Measurements from ENCODE around the gene TMEM258.

The TMEM258 gene

GRCh38 chr11:61754534-61755482, 37.6 kb downstream of the TMEM258 start:
- DNase-seq, result no peak

- no peak for DNase-seq
Measured at GRCh38 chr11:61753672-61754071, 38.7 kb downstream of the TMEM258 start.

GRCh38 chr11:61752925-61753521, 39.4 kb downstream of the TMEM258 start:
- DNase-seq, result no peak

- peak; percentile 60 for DNase-seq
Measured at GRCh38 chr11:61752117-61752924, 40.1 kb downstream of the TMEM258 start, which contains the start of gene MYRF. TSS of gene MYRF (plus strand) at chr11:61752636. CDS start at chr11:61752745, 109 bp downstream.

GRCh38 chr11:61751384-61751783, 41.0 kb downstream of the TMEM258 start:
- no peak for DNase-seq

GRCh38 chr11:61750631-61751273, 41.6 kb downstream of the TMEM258 start:
- DNase-seq, result no peak

GRCh38 chr11:61749591-61750217, 42.7 kb downstream of the TMEM258 start:
- DNase-seq, result no peak

GRCh38 chr11:61747967-61748285, 44.5 kb downstream of the TMEM258 start:
- DNase-seq, result no peak

GRCh38 chr11:61747192-61747966, 45.0 kb downstream of the TMEM258 start:
- DNase-seq, result peak; percentile 32

GRCh38 chr11:61746442-61747191, 45.8 kb downstream of the TMEM258 start:
- no peak for DNase-seq

- DNase-seq, result no peak
Measured at GRCh38 chr11:61745781-61746441, 46.5 kb downstream of the TMEM258 start.

- DNase-seq, result no peak
Measured at GRCh38 chr11:61744609-61745156, 47.7 kb downstream of the TMEM258 start.

GRCh38 chr11:61744181-61744580, 48.2 kb downstream of the TMEM258 start:
- DNase-seq, result no peak

- DNase-seq, result no peak
Measured at GRCh38 chr11:61743486-61744095, 48.8 kb downstream of the TMEM258 start.

GRCh38 chr11:61742391-61742790, 50.0 kb downstream of the TMEM258 start:
- no peak for DNase-seq

GRCh38 chr11:61739966-61740365, 52.4 kb downstream of the TMEM258 start:
- no peak for DNase-seq

GRCh38 chr11:61739413-61739812, 53.0 kb downstream of the TMEM258 start:
- DNase-seq, result no peak

Measured in T-helper 9 cell (primary cell).